Hematopoietic multipotent progenitor cell (in vitro differentiated cells): ENCODE measurements around the gene GALR1. TPM values are rescaled to one million over a fixed set of nuclear protein-coding genes. Genes with fewer than 3 reads are reported as not detected.

Experiments
- DNase-seq, 3 donors: peaks; one replicate each; pipeline ENCODE4 v3.0.0-alpha.2; 2011 to 2015; ENCODE audit warnings: low read depth in 2 of 3, low spot score in 2 of 3
- total RNA-seq: library from RNA; depleted of rRNA; stranded (reverse); fragments of >200 nt; gene quantifications from one replicate; pipeline ENCODE4 v1.2.3, GENCODE V29; 2012

The GALR1 gene
- total RNA-seq, 1 donor = under 0.01 TPM

DNA sequence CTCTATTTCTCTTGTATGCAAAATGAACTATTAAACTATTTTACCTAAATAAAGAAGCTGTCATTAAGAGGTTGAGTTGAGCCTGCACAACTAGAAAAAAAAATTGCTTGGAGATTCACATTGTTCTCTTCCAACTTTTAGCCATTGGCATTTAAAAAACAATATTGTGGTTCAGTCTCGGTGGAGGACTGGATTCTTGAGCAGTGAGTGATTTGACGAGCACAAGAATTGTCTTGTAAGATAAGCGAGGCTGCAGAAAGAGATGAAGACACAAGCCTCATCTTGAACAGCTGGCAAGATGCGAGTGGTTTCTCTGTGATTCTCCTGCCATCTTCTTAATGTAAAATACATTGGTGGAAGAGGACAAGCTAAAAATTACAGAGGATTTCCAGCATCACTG is 67.0 kb downstream of the GALR1 start:
- no peak for DNase-seq

GRCh38 chr18:77320971-77321559 is 71.4 kb downstream of the GALR1 start:
- DNase-seq = no peak

DNA sequence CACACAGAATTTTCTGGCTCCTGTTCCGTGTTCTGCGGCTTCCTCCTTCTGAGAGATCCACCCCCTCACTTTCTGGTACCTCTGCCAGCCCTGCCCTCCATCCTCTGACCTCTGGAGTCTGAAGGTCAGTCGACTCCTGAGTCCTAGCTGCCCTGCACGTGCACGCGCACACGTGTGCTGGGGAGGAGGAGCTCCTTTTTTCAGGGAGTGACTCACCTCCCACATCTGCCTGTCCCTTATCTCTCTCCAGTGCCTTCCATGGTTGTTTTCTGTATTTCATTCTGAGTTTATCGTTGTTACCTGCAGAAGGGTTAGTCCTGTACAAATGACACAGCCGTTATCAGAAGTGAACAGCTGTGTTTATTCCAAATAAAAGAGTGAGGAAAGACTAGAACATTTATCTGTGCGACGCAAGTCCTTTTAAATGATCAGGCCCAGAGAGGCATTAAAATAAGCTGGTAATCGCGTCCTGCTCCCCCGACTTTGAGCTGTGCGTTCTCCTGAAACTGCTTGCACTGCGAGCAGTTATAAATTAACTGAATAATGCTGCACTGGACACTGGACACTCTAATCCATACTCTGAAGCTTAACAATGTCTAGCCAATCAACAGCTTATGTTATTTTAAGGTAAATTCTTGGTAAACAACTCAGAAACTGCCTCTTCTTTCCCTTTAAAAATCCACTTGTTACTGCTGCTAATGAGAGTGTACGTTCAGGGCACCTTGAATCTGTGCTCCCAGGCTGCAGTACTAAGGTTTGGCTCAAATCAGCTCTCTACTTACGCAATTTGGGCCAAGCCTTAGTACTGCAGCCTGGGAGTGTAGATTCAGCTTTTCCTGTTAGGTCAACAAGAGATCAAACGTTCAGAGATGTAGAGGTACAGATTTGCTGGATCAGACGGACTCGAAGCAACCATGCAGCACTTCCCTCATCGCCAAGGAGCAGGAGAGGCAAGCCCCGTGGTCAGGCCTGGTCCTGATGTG is 72.5 kb downstream of the GALR1 start:
- no peak for DNase-seq

DNA sequence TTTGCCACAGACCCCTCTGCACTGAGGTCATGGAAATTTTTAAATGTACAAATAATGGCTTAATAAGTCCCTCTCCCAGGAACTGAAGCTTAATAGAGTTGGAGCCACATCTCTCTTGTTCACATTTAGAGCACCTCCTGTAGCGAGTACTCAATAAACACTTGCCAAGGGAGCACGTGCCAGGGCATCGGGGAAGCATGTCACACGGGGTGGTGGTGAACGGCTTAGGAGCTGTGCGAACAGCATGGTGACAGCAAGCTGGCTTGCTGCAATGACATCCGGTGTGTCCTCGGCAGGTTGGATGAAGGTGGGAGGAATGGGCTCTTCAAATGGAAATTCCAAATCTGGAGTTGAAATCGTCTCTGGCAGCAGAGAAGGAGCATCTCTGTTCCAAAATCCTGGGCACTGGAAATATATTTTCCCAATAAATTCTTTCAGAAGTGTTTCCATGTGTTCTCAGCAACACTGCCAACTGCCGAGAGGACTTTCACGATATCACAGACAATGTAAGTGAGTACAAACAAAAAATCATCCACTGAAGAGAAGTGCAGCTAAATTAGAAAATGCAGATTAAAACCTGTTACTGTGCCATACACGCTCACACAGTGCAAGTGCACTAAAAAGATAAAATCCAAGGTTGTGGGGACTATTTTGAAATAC is 74.1 kb downstream of the GALR1 start:
- DNase-seq = no peak

Other genes with a start within 250 kb of the GALR1 start
- gene MBP, start 117.1 kb upstream of the GALR1 start, total RNA-seq = 47.7 TPM